Kidney (tissue), 14 donors: ENCODE data around the gene SH2D6. TPM values are rescaled to one million over a fixed set of nuclear protein-coding genes. Genes with fewer than 3 reads are reported as not detected.
"Not testable (repeated sequence)": the region's sequence is repeated elsewhere in the genome, so short reads cannot be mapped to it uniquely, and the experiment has no call there.

ENCODE experiments used
- DNase-seq, 5 donors: peaks; one replicate each; pipeline ENCODE4 v3.0.0-alpha.2; 2013 to 2020
- FAIRE-seq: peaks from 2 replicates; lab custom pipeline; 2012; peaks lifted over from hg19 to GRCh38; lab: Jason Lieb, UNC
- H3K27ac ChIP-seq, 2 donors: one replicate each; pipeline ENCODE4 v1.7.0; 2013; ENCODE audit warnings: low read depth in 2 of 2, low read length in 2 of 2, inconsistent platforms in 1 of 2
- H3K27me3 ChIP-seq: one replicate; pipeline ENCODE4 v1.7.1; 2013; ENCODE audit warnings: low read length, inconsistent platforms; ENCODE audit not compliant: control insufficient read depth, insufficient read depth
- H3K36me3 ChIP-seq, 3 donors: one replicate each; pipeline versions ENCODE4 v1.7.0 to v1.7.1; 2013; ENCODE audit warnings: low read length in 3 of 3, control low read depth in 1 of 3, inconsistent platforms in 1 of 3; ENCODE audit not compliant: insufficient read depth in 3 of 3, control insufficient read depth in 2 of 3
- H3K4me1 ChIP-seq, 3 donors: one replicate each; pipeline versions ENCODE4 v1.7.0 to v1.7.1; 2013; ENCODE audit warnings: low read length in 3 of 3, inconsistent platforms in 1 of 3, low read depth in 1 of 3; ENCODE audit not compliant: control insufficient read depth in 2 of 3, insufficient read depth in 2 of 3
- H3K4me3 ChIP-seq, 3 donors: one replicate each; pipeline versions ENCODE4 v1.7.0 to v1.8.1; 2013; ENCODE audit warnings: low read length in 3 of 3, control low read depth in 1 of 3, inconsistent platforms in 1 of 3
- H3K9ac ChIP-seq, 3 donors: one replicate each; pipeline versions ENCODE4 v1.7.0 to v1.7.1; 2013; ENCODE audit warnings: low read length in 3 of 3, control low read depth in 1 of 3, inconsistent platforms in 1 of 3
- H3K9me3 ChIP-seq, 3 donors: one replicate each; pipeline versions ENCODE4 v1.7.0 to v1.7.1; 2013; ENCODE audit warnings: low read length in 3 of 3, control low read depth in 1 of 3, inconsistent platforms in 1 of 3; ENCODE audit not compliant: control insufficient read depth in 2 of 3, insufficient read depth in 1 of 3
- intact Hi-C: fragments of 100-400 bp; cut with DNase I; formaldehyde crosslinking; loops from one replicate; pipeline ENCODE4 v1.11.1; 2022
- polyA plus RNA-seq: library from polyadenylated mRNA; stranded (reverse); fragments of 350-450 nt; fragmentation: Illumina TruSeq; extraction: RNeasy Lipid Tissue Mini Kit (QIAGEN cat#74804); gene quantifications from one replicate; pipeline ENCODE4 v1.2.3, GENCODE V29; 2014; ENCODE audit warnings: low read depth, low replicate concordance; ENCODE audit not compliant: insufficient read depth
- total RNA-seq: library from RNA; stranded (reverse); fragmentation: NEBNext Ultra II Directional; extraction: Animal tissue kit (Norgen Biotek cat#: 25700); gene quantifications from one replicate; pipeline ENCODE4 v1.2.1, GENCODE V29; 2021
- TF ChIP-seq, protein P1 (sequence below): IDR thresholded peaks from 3 replicates; pipeline ENCODE4 v1.5.1; 2012; ENCODE audit warnings: mild to moderate bottlenecking, moderate library complexity, borderline replicate concordance; ENCODE audit not compliant: insufficient read depth; ENCODE audit errors: extremely low read depth
- donor health status: control.
- donor health status: control.
- donor health status: control.
- donor health status: control.
- donor health status: control.
- donor health status: DM: yes; HTN: yes; CAD: no.
- donor health status: Normal renal cell carcinoma (clear cell type).

The SH2D6 gene
- total and polyA plus RNA-seq, 2 donors from 2014 or later: 0.98 to 3.2 TPM

DNA sequence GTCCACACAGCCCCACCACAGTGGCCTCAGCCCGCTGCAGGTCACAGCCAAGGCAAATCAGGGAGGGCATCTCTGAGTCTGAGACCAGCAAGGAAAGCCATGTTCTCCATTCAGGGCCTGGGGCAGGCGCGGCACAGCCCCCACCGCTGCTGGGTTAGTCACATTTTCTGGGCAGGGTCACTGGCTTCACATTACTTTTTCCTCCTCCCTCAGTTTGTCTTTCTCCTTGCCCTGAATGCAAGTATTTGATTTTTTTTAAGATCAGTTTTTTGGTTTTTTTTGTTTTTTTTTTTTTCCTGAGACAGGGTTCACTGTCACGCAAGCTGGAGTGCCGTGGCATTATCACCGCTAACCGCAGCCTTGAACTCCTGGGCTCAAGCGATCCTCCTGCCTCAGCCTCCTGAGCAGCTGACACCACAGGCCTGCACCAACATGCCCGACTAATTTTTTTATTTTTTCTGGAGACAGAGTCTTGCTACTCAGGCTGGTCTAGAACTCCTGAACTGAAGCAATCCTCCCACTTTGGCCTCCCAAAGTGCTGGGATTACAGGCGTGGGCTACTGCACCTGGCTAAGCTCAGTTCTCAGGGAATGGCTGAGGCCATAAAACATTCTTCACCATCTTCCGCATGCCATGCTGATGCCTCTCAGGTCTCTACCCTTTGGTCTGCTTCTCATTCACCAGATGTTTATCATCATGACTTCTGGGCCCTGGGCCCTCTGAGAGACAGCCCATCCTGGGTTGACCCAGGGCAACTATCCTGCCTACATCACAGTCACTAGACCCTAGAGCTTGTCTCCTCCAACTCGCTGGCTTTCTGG is 7.7 kb upstream of the SH2D6 start:
- Histone ChIP-seq H3K4me1 (peaks cover 0 to 27% (median 18%) of the 10 kb centered on the region in 3 donors), H3K36me3 (no peaks in the 10 kb centered on the region), H3K9me3 (no peaks in the 10 kb centered on the region), H3K27ac (peak overlapping the region; percentile 25 to 79), H3K9ac (no peak overlapping the region), H3K27me3 (no peaks in the 10 kb centered on the region), H3K4me3 (no peak overlapping the region)
- DNase-seq: peak in 1 of 5 donors; percentile 38
- TF ChIP-seq, protein P1, sequence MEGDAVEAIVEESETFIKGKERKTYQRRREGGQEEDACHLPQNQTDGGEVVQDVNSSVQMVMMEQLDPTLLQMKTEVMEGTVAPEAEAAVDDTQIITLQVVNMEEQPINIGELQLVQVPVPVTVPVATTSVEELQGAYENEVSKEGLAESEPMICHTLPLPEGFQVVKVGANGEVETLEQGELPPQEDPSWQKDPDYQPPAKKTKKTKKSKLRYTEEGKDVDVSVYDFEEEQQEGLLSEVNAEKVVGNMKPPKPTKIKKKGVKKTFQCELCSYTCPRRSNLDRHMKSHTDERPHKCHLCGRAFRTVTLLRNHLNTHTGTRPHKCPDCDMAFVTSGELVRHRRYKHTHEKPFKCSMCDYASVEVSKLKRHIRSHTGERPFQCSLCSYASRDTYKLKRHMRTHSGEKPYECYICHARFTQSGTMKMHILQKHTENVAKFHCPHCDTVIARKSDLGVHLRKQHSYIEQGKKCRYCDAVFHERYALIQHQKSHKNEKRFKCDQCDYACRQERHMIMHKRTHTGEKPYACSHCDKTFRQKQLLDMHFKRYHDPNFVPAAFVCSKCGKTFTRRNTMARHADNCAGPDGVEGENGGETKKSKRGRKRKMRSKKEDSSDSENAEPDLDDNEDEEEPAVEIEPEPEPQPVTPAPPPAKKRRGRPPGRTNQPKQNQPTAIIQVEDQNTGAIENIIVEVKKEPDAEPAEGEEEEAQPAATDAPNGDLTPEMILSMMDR: no peak
- intact Hi-C loops: no loop called here
- FAIRE-seq: no peak

DNA sequence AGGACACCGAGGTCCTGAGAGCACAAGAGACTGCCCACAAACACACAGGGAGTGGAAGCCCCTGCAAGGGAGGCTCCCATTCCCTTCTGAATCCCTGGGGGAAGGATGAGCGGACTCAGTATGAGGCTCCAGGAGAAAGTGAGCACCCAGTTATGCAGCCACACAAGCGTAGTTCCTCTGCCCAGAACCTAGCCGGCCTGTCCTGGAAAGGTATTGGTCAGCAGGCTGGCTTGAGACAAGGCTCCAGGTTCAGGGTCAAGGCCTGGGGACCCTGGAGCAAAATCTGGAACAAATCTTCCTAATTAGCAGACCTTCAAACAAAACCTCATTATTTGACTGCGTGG is 7.1 kb upstream of the SH2D6 start:
- Histone ChIP-seq H3K27me3 (no peaks in the 10 kb centered on the region), H3K4me1 (peaks cover 0 to 24% (median 13%) of the 10 kb centered on the region in 3 donors), H3K36me3 (no peaks in the 10 kb centered on the region), H3K9me3 (no peaks in the 10 kb centered on the region), H3K4me3 (no peak overlapping the region), H3K9ac (no peak overlapping the region), H3K27ac (no peak overlapping the region)
- DNase-seq (no peak), FAIRE-seq (no peak)
- TF ChIP-seq, protein P1: no peak
- intact Hi-C loops: no loop called here

DNA sequence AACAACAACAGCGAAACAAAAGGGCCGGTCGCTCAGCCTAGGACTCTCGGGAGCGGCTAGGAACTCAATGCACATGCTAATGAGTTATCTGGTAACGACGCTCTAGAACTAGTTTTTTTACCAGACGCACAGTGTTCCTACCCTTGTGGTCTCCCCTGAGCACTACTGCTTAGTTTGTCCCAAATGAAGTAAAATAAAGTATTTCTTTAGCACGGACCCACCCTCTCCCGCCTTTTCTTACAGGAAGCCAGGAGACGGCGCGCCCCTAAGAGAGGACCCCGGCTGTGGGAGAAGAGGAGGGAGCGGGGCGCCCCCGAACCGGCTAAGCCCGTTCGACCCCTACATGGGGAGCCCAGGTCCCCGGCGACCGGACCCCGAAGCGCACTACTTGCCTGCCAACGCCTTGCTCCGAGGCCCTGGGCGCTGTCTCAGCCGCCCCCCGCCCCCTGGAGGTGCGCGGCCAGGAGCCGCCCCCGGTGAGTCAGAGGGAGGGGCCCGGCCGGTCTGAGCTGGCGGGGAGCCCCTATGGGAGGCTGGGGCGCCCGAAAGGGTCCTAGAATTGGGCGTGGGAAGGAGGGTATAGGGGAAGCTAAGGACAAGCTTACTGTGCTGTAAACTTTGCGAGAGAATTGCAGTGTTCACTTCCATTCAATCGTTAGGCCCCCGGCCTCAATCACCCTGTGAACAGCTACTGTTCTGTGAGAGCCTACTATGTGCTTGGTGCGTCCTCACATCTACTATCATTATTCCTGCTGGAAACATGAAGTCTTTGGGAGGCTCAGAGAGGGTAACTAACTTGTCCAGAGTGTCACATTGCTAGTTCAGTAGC is 4.7 kb upstream of the SH2D6 start:
- intact Hi-C loops: no loop called here
- H3K36me3 ChIP-seq: no peaks in the 10 kb centered on the region
- peak overlapping the region; percentile 52 to 63 (median 62) for H3K9ac ChIP-seq
- H3K4me3 ChIP-seq: peak overlapping the region; percentile 59 to 78 (median 70)
- DNase-seq (peak in 4 of 5 donors; percentile 59 to 90 (median 80)), FAIRE-seq (no peak)
- peak overlapping the region; percentile 45 to 80 for H3K27ac ChIP-seq
- TF ChIP-seq, protein P1: no peak
- no peaks in the 10 kb centered on the region for H3K27me3 ChIP-seq
- peaks cover 0 to 18% (median 7%) of the 10 kb centered on the region in 3 donors for H3K4me1 ChIP-seq
- no peaks in the 10 kb centered on the region for H3K9me3 ChIP-seq

DNA sequence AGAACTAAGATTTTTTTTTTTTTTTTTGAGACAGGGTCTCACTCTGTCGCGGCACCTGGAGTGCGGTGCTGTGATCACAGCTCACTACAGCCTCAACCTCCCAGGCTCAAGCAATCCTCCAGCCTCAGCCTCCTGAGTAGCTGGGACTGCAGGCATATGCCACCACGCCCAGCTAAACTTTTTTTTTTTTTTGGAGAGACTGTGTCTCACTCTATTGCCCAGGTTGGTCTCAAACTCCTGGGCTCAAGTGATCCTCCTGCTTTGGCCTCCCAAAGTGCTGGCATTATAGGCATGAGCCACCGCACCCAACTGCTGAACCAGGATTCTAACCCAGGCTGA is 4.1 kb upstream of the SH2D6 start:
- FAIRE-seq: not testable (repeated sequence)
- peaks cover 0 to 18% (median 7%) of the 10 kb centered on the region in 3 donors for H3K4me1 ChIP-seq

More for the DNA sequence above, 4.1 kb upstream of the SH2D6 start:
- Histone ChIP-seq H3K27ac (peak overlapping the region in 1 of 2 donors; percentile 14), H3K4me3 (peak overlapping the region in 2 of 3 donors; percentile 45 to 59), H3K9ac (peak overlapping the region in 2 of 3 donors; percentile 34 to 43)
- DNase-seq, H3K36me3 ChIP-seq, intact Hi-C loops, H3K27me3 ChIP-seq, H3K9me3 ChIP-seq: not testable (repeated sequence)
